ENCODE results near the gene P4HTM. TPM values are rescaled to one million over a fixed set of nuclear protein-coding genes. Genes with fewer than 3 reads are reported as not detected.

Gene P4HTM
- total and polyA plus RNA-seq, 2 of the 4 experiments (the other 2 are of a cell fraction): 10.4 to 26.1 TPM

GRCh38 chr3:49054344-49054862 lies 64.4 kb downstream of the P4HTM start:
- Histone ChIP-seq H3K18ac (ENCODE audit: low read depth, low read length) (no peak overlapping the region; the same call in 1 of the 2 replicates), H3K36me3 (ENCODE audit: control insufficient read depth, insufficient read depth, low read length) (peaks cover 37% of the 10 kb centered on the region), H3K27ac (ENCODE audit: insufficient read depth, low read length) (peak overlapping the region; percentile 76; the same call in 1 of the 2 replicates), H3K4ac (ENCODE audit: low read depth, low read length) (no peak overlapping the region; the same call in 1 of the 2 replicates), H3K4me2 (ENCODE audit: low read depth, low read length) (peak overlapping the region; percentile 34), H2BK5ac (ENCODE audit: low read depth, low read length, poor library complexity, severe bottlenecking) (peak overlapping the region; percentile 79), H3K56ac (ENCODE audit: extremely low read depth, insufficient read depth, low read length) (no peak overlapping the region), H3K4me3 (ENCODE audit: insufficient read depth, low read depth, low read length) (no peak overlapping the region), H2BK120ac (ENCODE audit: low read depth, low read length) (peak overlapping the region; percentile 70), H4K8ac (ENCODE audit: low read depth in 2 of 2, low read length in 2 of 2) (peak overlapping the region in 1 of 2 experiments; percentile 19; a peak in 2 of 4 replicates), H3K23ac (ENCODE audit: low read depth, low read length) (no peak overlapping the region; the same call in 1 of the 2 replicates), H3K9me1 (ENCODE audit: insufficient read depth, low read length) (peaks cover 19% of the 10 kb centered on the region), H3K14ac (replicated peaks; ENCODE audit: low read depth, low read length) (no peak overlapping the region), H2AK9ac (replicated peaks; ENCODE audit: low read depth, low read length, poor library complexity) (no peak overlapping the region), H4K20me1 (ENCODE audit: insufficient read depth, low read length) (peaks cover 7% of the 10 kb centered on the region; the same call in 1 of the 2 replicates), H2BK20ac (ENCODE audit: low read depth, low read length) (peak overlapping the region; percentile 33; the same call in 1 of the 2 replicates), H3K27me3 (ENCODE audit: control insufficient read depth, insufficient read depth, low read length) (no peaks in the 10 kb centered on the region), H2BK15ac (ENCODE audit: low read depth, low read length) (no peak overlapping the region), H3K79me1 (ENCODE audit: low read depth in 1 of 2, low read length in 2 of 2) (peaks cover 49 to 70% of the 10 kb centered on the region in 2 experiments), H3K9me3 (ENCODE audit: control insufficient read depth, insufficient read depth, low read length) (no peaks in the 10 kb centered on the region), H3K9ac (ENCODE audit: low read depth, low read length) (no peak overlapping the region; the same call in 1 of the 2 replicates), H2AK5ac (ENCODE audit: low read depth, low read length) (0 out of 2 replicates have a peak overlapping the region, but pooled peaks have one; percentile 30), H2AFZ (replicated peaks; ENCODE audit: low read length, poor library complexity) (no peak overlapping the region), H4K91ac (ENCODE audit: insufficient read depth, low read depth, low read length) (0 out of 2 replicates have a peak overlapping the region, but pooled peaks have one; percentile 47), H4K5ac (ENCODE audit: low read depth, low read length) (no peak overlapping the region; the same call in 1 of the 2 replicates), H3K4me1 (ENCODE audit: control insufficient read depth, insufficient read depth, low read length) (peaks cover 2% of the 10 kb centered on the region; the same call in 1 of the 2 replicates)
- no CpG with 5 or more reads among the region's 2 CpGs for WGBS, 2 experiments (ENCODE audit: extremely low coverage in 2 of 2, insufficient read length in 1 of 2)
- intact Hi-C loops (cut with micrococcal nuclease) (no loop called here), in situ Hi-C loops (cut with MboI; ENCODE audit: low sequenced_read_pairs) (no loop called here), dilution Hi-C loops (cut with HindIII; ENCODE audit: low sequenced_read_pairs, unreplicated experiment) (no loop called here)
- DNase-seq (peak; percentile 13), ATAC-seq (ENCODE audit: low read depth) (peak; percentile 77)
- BruUV-seq (replicated peaks): no TSS peak
- no peak for TF ChIP-seq MAFK (IDR thresholded peaks at IDR 0.05; ENCODE audit: low read depth, low read length)
- no peak for TF ChIP-seq CTCF (conservative IDR thresholded peaks at IDR 0.05; ENCODE audit: low read depth, low read length)
- no peak for TF ChIP-seq ELK1 (IDR thresholded peaks at IDR 0.05; ENCODE audit: borderline replicate concordance, low read depth, low read length)
- TF ChIP-seq CHD1 (IDR thresholded peaks at IDR 0.05; ENCODE audit: low read depth, low read length): no peak
- no peak for TF ChIP-seq RCOR1 (IDR thresholded peaks at IDR 0.05; ENCODE audit: insufficient replicate concordance, low read length)
- ChIA-PET POLR2A (ENCODE audit: unreplicated experiment) (no interaction called here), CTCF (interaction anchor here (0.6 kb wide), 1 partner anchor 14 kb away, joined by 4 read pairs; no protein-coding TSS in a partner anchor)

Data from IMR-90 (cell line).